Right cardiac atrium (tissue), 5 donors: ENCODE results near the gene LAMTOR1. TPM values are rescaled to one million over a fixed set of nuclear protein-coding genes. Genes with fewer than 3 reads are reported as not detected.
A peak's percentile ranks its signal among the peaks of the same experiment; 100 is the strongest.

Source experiments
- ATAC-seq, 2 donors: fragments of 200-7000 bp; cut with Tn5 transposase; one replicate each; pipeline versions ENCODE4 v1.8.0 to v1.9.1; 2020; ENCODE audit warnings: moderate library complexity in 2 of 2, mild to moderate bottlenecking in 1 of 2
- DNase-seq, 3 donors: peaks; one replicate each; pipeline ENCODE4 v3.0.0-alpha.2; 2020
- H3K27ac ChIP-seq: one replicate; pipeline ENCODE4 v1.5.1; 2013; ENCODE audit warnings: mild to moderate bottlenecking, low read length, control low read depth, moderate library complexity
- H3K27me3 ChIP-seq: one replicate; pipeline ENCODE4 v1.6.1; 2013; ENCODE audit not compliant: control insufficient read depth, insufficient read depth
- H3K4me1 ChIP-seq: one replicate; pipeline ENCODE4 v1.6.1; 2013; ENCODE audit warnings: low read length; ENCODE audit not compliant: control insufficient read depth, insufficient read depth
- H3K4me3 ChIP-seq: one replicate; pipeline ENCODE4 v1.5.1; 2013; ENCODE audit warnings: low read length, control low read depth
- H3K9me3 ChIP-seq: one replicate; pipeline ENCODE4 v1.6.1; 2013; ENCODE audit warnings: low read length; ENCODE audit not compliant: control insufficient read depth
- whole genome bisulfite sequencing: extraction: QIAGEN DNeasy Blood & Tissue Kit; methylation state at CpG from one replicate; pipeline ENCODE4 v1.1.7; 2013; 5-methylcytosine and 5-hydroxymethylcytosine counted together
- intact Hi-C, 4 donors: fragments of 100-400 bp; cut with DNase I; formaldehyde crosslinking; loops; one replicate each; pipeline versions ENCODE4 v1.11.0 to v1.14.0; 2022 to 2023
- polyA plus RNA-seq: library from polyadenylated mRNA; stranded (reverse); fragments of 200-250 nt; gene quantifications from one replicate; pipeline ENCODE4 v1.2.3, GENCODE V29; 2013
- total RNA-seq, 4 donors: library from RNA; stranded (reverse); fragmentation: NEBNext Ultra II Directional; extraction: Animal tissue kit (Norgen Biotek cat#: 25700); gene quantifications; one replicate each; pipeline ENCODE4 v1.2.1, GENCODE V29; 2021
- donor health status: healthy with polysubstance abuse.
- donor health status: DM: no; HTN: yes; CAD: no.
- donor health status: DM: no; HTN: no; CAD: no.
- donor health status: DM: no; HTN: yes; CAD: no; lungs with severe emphysema.
- donor health status: DM: yes; HTN: yes; CAD: no.

LAMTOR1 gene
- total and polyA plus RNA-seq, 5 donors, result 70.7 to 124 (median 84.4) TPM

GRCh38 chr11:72080326-72081183 is 22.5 kb downstream of the LAMTOR1 start, which contains the start of the genes LRRC51 and NUMA1:
TSS of gene LRRC51 (plus strand) at chr11:72080850. CDS start at chr11:72089084, 8,234 bp downstream.
TSS of gene NUMA1 (minus strand) at chr11:72080542. CDS start at chr11:72035943, 44,599 bp downstream.
- intact Hi-C loops, result loop anchor here in 2 of 4 donors (5.0 kb wide), 2 partner anchors 38 to 53 kb away; no protein-coding TSS in a partner anchor
- peak within 1 kb of the TSS; percentile 72 for H3K4me3 ChIP-seq
- WGBS, result under 1% methylated on average over 60 of the region's 60 CpGs

GRCh38 chr11:72079819-72080325 is 23.2 kb downstream of the LAMTOR1 start:
- H3K4me1 ChIP-seq, result no peaks in the 10 kb centered on the region
- H3K27me3 ChIP-seq, result no peaks in the 10 kb centered on the region
- intact Hi-C loops, result loop anchor here in 3 of 4 donors (5.0 kb wide), 2 partner anchors 38 to 53 kb away; no protein-coding TSS in a partner anchor
- DNase-seq (no peak), ATAC-seq (peak; percentile 0 to 64)
- H3K9me3 ChIP-seq, result no peaks in the 10 kb centered on the region
- peak overlapping the region; percentile 72 for H3K4me3 ChIP-seq
- peak overlapping the region; percentile 95 for H3K27ac ChIP-seq
- WGBS, result 5% methylated on average over 16 of the region's 16 CpGs

More at GRCh38 chr11:72080326-72081183, 22.5 kb downstream of the LAMTOR1 start, which contains the start of the genes LRRC51 and NUMA1:
- DNase-seq (peak; percentile 99 to 100 (median 99)), ATAC-seq (peak; percentile 98)
- H3K9me3 ChIP-seq, result no peaks in the 10 kb centered on the region
- no peaks in the 10 kb centered on the region for H3K27me3 ChIP-seq
- H3K27ac ChIP-seq, result peak within 1 kb of the TSS; percentile 95
- no peaks in the 10 kb centered on the region for H3K4me1 ChIP-seq

GRCh38 chr11:72078477-72078876 is 24.6 kb downstream of the LAMTOR1 start:
- no peaks in the 10 kb centered on the region for H3K27me3 ChIP-seq
- peak overlapping the region; percentile 14 for H3K27ac ChIP-seq
- WGBS, result 83% methylated on average over 6 of the region's 6 CpGs
- H3K9me3 ChIP-seq, result no peaks in the 10 kb centered on the region
- intact Hi-C loops, result loop anchor here in 1 of 4 donors (5.0 kb wide), 1 partner anchor 36 kb away; no protein-coding TSS in a partner anchor
- ATAC-seq, result no peak
- DNase-seq, result no peak
- H3K4me3 ChIP-seq, result no peak overlapping the region
- no peaks in the 10 kb centered on the region for H3K4me1 ChIP-seq

GRCh38 chr11:72075756-72076155 is 27.3 kb downstream of the LAMTOR1 start:
- Histone ChIP-seq H3K9me3 (no peaks in the 10 kb centered on the region), H3K27ac (no peak overlapping the region), H3K27me3 (no peaks in the 10 kb centered on the region), H3K4me1 (peaks cover 2% of the 10 kb centered on the region), H3K4me3 (no peak overlapping the region)
- 90% methylated on average over 4 of the region's 4 CpGs for WGBS
- ATAC-seq (no peak), DNase-seq (no peak)
- intact Hi-C loops, result loop anchor here in 1 of 4 donors (5.0 kb wide), 1 partner anchor 33 kb away; no protein-coding TSS in a partner anchor

- WGBS, result 93% methylated on average over 1 of the region's 1 CpG
- Histone ChIP-seq H3K4me3 (no peak overlapping the region), H3K27me3 (no peaks in the 10 kb centered on the region), H3K9me3 (no peaks in the 10 kb centered on the region), H3K4me1 (peaks cover 2% of the 10 kb centered on the region), H3K27ac (no peak overlapping the region)
- intact Hi-C loops, result loop anchor here in 1 of 4 donors (5.0 kb wide), 1 partner anchor 33 kb away; no protein-coding TSS in a partner anchor
- no peak for DNase-seq
- ATAC-seq, result no peak
Measured at GRCh38 chr11:72075109-72075508, 28.0 kb downstream of the LAMTOR1 start.

- no peaks in the 10 kb centered on the region for H3K27me3 ChIP-seq
- no peak overlapping the region for H3K4me3 ChIP-seq
- DNase-seq (no peak), ATAC-seq (peak; percentile 41 to 73)
- peaks cover 5% of the 10 kb centered on the region for H3K4me1 ChIP-seq
- intact Hi-C loops, result no loop called here
- 71% methylated on average over 3 of the region's 3 CpGs for WGBS
- H3K27ac ChIP-seq, result no peak overlapping the region
- no peaks in the 10 kb centered on the region for H3K9me3 ChIP-seq
Measured at GRCh38 chr11:72072348-72072747, 30.7 kb downstream of the LAMTOR1 start.

- intact Hi-C loops, result no loop called here
- WGBS, result 94% methylated on average over 7 of the region's 7 CpGs
- H3K9me3 ChIP-seq, result no peaks in the 10 kb centered on the region
- H3K4me3 ChIP-seq, result no peak overlapping the region
- peaks cover 5% of the 10 kb centered on the region for H3K4me1 ChIP-seq
- DNase-seq (no peak), ATAC-seq (no peak)
- peak overlapping the region; percentile 54 for H3K27ac ChIP-seq
- H3K27me3 ChIP-seq, result no peaks in the 10 kb centered on the region
Measured at GRCh38 chr11:72070491-72070890, 32.6 kb downstream of the LAMTOR1 start.

GRCh38 chr11:72069787-72070251 is 33.3 kb downstream of the LAMTOR1 start:
- ATAC-seq (peak; percentile 97 to 98), DNase-seq (peak; percentile 90 to 93 (median 91))
- Histone ChIP-seq H3K4me3 (no peak overlapping the region), H3K4me1 (peaks cover 5% of the 10 kb centered on the region), H3K9me3 (no peaks in the 10 kb centered on the region), H3K27ac (peak overlapping the region; percentile 84), H3K27me3 (no peaks in the 10 kb centered on the region)
- 15% methylated on average over 2 of the region's 2 CpGs for WGBS
- intact Hi-C loops, result no loop called here

- Histone ChIP-seq H3K4me1 (peaks cover 5% of the 10 kb centered on the region), H3K4me3 (no peak overlapping the region), H3K27ac (peak overlapping the region; percentile 84), H3K27me3 (no peaks in the 10 kb centered on the region), H3K9me3 (no peaks in the 10 kb centered on the region)
- DNase-seq (no peak), ATAC-seq (peak in 1 of 2 donors; percentile 11)
- intact Hi-C loops, result no loop called here
Measured at GRCh38 chr11:72069200-72069599, 33.9 kb downstream of the LAMTOR1 start.

- ATAC-seq, result no peak
- Histone ChIP-seq H3K4me3 (no peak overlapping the region), H3K9me3 (no peaks in the 10 kb centered on the region), H3K27me3 (no peaks in the 10 kb centered on the region), H3K4me1 (peaks cover 3% of the 10 kb centered on the region), H3K27ac (no peak overlapping the region)
- intact Hi-C loops, result no loop called here
- no peak for DNase-seq
Measured at GRCh38 chr11:72067676-72068075, 35.4 kb downstream of the LAMTOR1 start.

GRCh38 chr11:72067266-72067665 is 35.8 kb downstream of the LAMTOR1 start:
- ATAC-seq (no peak), DNase-seq (no peak)
- H3K27ac ChIP-seq, result peak overlapping the region; percentile 36
- peaks cover 3% of the 10 kb centered on the region for H3K4me1 ChIP-seq
- H3K4me3 ChIP-seq, result no peak overlapping the region
- intact Hi-C loops, result no loop called here
- no peaks in the 10 kb centered on the region for H3K9me3 ChIP-seq
- H3K27me3 ChIP-seq, result no peaks in the 10 kb centered on the region
